GM12875 (cell line): ENCODE data around the gene CCDC33.

Experiments used
- H3K4me3 ChIP-seq: one replicate; pipeline ENCODE4 v1.5.1; 2011; ENCODE audit warnings: low read depth, low read length, control low read depth
- TF ChIP-seq, protein P1 (sequence below): IDR thresholded peaks from 2 replicates; pipeline ENCODE4 v1.5.1; 2011; ENCODE audit warnings: low read depth, mild to moderate bottlenecking, control low read depth, inconsistent platforms, low read length, moderate library complexity, borderline replicate concordance; ENCODE audit not compliant: insufficient read depth

CCDC33 gene

GRCh38 chr15:74231475-74231874, 4.7 kb upstream of the CCDC33 start:
- TF ChIP-seq, protein P1, sequence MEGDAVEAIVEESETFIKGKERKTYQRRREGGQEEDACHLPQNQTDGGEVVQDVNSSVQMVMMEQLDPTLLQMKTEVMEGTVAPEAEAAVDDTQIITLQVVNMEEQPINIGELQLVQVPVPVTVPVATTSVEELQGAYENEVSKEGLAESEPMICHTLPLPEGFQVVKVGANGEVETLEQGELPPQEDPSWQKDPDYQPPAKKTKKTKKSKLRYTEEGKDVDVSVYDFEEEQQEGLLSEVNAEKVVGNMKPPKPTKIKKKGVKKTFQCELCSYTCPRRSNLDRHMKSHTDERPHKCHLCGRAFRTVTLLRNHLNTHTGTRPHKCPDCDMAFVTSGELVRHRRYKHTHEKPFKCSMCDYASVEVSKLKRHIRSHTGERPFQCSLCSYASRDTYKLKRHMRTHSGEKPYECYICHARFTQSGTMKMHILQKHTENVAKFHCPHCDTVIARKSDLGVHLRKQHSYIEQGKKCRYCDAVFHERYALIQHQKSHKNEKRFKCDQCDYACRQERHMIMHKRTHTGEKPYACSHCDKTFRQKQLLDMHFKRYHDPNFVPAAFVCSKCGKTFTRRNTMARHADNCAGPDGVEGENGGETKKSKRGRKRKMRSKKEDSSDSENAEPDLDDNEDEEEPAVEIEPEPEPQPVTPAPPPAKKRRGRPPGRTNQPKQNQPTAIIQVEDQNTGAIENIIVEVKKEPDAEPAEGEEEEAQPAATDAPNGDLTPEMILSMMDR = no peak
- no peak overlapping the region for H3K4me3 ChIP-seq

GRCh38 chr15:74233373-74233772, 2.8 kb upstream of the CCDC33 start:
- no peak overlapping the region for H3K4me3 ChIP-seq
- TF ChIP-seq, protein P1 = no peak

DNA sequence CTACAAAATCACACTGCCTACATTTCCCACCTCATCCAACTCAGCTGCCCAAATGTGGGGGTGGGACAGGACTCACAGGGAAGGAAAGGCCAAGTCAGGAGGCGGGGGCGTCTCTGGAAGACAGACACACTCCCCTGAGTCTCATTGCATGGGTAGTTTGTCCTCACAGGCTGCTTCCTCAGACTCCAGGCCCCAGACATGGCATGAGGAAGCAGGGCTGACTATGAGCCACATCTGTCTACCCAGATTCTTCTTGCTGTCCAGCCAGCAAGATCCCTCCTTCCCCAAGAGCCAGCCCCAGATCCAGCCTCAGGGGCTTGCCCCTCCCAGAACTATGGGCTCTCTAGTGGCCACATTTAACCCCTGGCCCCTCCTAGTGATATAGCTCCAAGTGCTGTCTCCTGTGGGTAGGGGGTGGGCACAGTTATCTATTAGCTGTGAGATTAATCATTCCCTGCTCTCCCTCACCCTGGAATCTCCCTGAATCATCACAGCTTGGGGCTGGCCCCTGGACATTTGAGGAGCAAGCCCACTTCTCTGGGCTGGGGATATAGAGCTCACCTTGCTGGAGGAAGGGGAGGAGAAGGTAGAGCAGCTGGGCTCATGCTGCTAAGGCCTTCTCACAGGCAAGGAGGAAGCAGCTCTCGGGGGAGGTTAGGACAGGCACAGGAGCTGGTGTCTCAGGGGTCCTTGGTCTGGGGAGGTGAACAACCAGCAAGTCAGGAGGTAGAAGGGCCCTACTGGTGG, 2.1 kb upstream of the CCDC33 start:
- TF ChIP-seq, protein P1 = no peak

GRCh38 chr15:74234598-74234875, 1.6 kb upstream of the CCDC33 start:
- no peak overlapping the region for H3K4me3 ChIP-seq
- TF ChIP-seq, protein P1 = no peak

More for the DNA sequence above, 2.1 kb upstream of the CCDC33 start:
- no peak overlapping the region for H3K4me3 ChIP-seq

GRCh38 chr15:74239051-74239705, 3.1 kb downstream of the CCDC33 start:
- H3K4me3 ChIP-seq = no peak overlapping the region
- TF ChIP-seq, protein P1 = no peak

GRCh38 chr15:74240002-74240568, 4.0 kb downstream of the CCDC33 start:
- TF ChIP-seq, protein P1 = 0 out of 2 replicates have a peak, but pooled peaks have one; percentile 4
- H3K4me3 ChIP-seq = no peak overlapping the region
